Sigmoid colon (tissue), 4 donors: ENCODE measurements around the gene ATOX1.

Source experiments
- CTCF ChIP-seq, 4 experiments: fragments of 450-650 bp in 3 of 4; fragments of 200-600 bp in 1 of 4; IDR thresholded peaks; one replicate each; pipeline ENCODE4 v1.5.1; 2016 to 2019; ENCODE audit warnings: antibody characterized with exemption in 4 of 4, mild to moderate bottlenecking in 3 of 4, moderate library complexity in 2 of 4
- EP300 ChIP-seq, 4 donors: sonication (generic); formaldehyde crosslinking; IDR thresholded peaks; one replicate each; pipeline ENCODE4 v1.6.1; 2017; ENCODE audit warnings: antibody characterized with exemption in 4 of 4
- POLR2A ChIP-seq, 2 donors: fragments of 450-650 bp; IDR thresholded peaks; one replicate each; pipeline ENCODE4 v1.6.1; 2016; ENCODE audit warnings: antibody characterized with exemption in 2 of 2, mild to moderate bottlenecking in 2 of 2, moderate library complexity in 2 of 2

GRCh38 chr5:151775025-151775606 is 16.7 kb upstream of the ATOX1 start:
- TF ChIP-seq CTCF (IDR thresholded peaks at IDR 0.05) (no peak), POLR2A (IDR thresholded peaks at IDR 0.05) (no peak), EP300 (IDR thresholded peaks at IDR 0.05) (no peak)
